Measurements from ENCODE around the gene BRAF.

DNA sequence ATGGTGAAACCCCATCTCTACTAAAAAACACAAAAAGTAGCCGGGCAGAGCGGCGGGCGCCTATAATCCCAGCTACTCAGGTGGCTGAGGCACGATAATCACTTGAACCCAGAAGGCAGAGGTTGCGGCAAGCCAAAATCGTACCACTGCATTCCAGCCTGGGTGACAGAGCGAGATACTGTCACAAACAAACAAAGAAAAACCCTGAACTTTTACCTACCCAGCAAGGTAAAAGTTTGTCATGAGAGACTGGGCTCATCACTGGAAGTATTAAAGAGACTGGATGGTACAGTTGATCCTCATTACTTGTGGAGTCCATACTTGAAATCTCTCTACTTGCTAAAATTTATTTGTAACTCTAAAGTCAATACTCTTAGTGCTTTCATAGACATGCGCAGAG lies 114.3 kb downstream of the BRAF start:
- TF ChIP-seq CTCF (IDR thresholded peaks at IDR 0.05; ENCODE audit: insufficient read depth, low read length, poor library complexity, severe bottlenecking) (no peak), EZH2phosphoT487 (conservative IDR thresholded peaks at IDR 0.05; ENCODE audit: low read length) (no peak)

All from SU-DHL-6 (cell line).